Middle frontal gyrus (tissue), 1 donor: ENCODE results near the gene NOS1.

Source experiments
- DNase-seq: peaks from one replicate; pipeline ENCODE4 v3.0.0-alpha.2; 2015; ENCODE audit warnings: low spot score; ENCODE audit errors: extremely low spot score

Gene NOS1

GRCh38 chr12:117331691-117332090 lies 29.7 kb downstream of the NOS1 start:
- no peak for DNase-seq

DNA sequence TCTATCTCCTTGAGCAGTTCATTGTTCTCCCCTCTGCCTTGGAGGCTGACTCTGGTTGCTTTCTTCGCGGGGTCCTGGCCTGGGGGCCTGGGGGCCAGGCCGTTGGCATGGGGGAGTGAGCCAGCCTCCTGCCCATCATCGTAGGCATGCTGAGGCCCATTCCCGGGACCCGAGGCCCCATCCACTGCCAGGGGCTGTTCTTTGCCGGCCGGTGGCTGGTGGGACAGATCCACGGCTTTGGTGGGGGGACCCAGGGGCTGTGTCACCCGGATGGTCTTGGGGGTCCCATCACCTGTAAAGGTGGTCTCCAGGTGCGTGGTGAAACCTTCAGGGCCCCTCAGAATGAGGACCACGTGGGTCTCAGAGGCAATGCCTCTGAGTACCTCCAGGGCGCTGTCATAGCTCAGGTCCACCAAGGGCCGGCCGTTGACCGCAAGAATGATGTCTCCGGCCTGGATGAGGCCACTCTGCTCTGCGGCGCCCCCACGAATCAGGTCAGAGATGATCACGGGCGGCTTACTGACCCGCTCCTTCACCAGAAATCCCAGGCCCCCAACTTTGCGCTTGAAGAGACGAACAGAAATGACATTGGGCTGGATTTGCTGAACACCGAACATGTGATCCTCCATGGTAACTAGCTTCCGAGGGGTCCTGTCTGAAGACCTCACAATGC lies 30.8 kb downstream of the NOS1 start:
- no peak for DNase-seq

DNA sequence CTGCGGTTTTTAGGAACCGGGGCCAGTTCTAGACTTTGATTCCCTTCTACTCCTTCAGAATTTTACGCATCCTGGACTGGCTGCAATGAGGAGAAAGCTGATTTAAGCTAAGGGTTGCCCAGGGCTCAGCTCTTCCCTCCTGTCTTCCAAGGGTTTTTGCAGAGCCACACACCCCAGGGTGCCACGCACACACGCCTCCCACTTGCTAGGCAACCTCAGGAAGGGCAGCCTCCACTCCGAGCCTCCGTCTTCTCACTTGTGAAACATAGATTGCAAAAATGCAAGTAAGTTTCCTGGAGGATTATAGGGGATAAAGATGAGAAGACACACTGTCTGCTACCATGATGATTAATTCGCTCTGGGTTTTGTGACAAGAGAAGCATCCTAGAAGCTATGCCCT lies 31.7 kb downstream of the NOS1 start:
- no peak for DNase-seq

GRCh38 chr12:117328556-117329100 lies 32.8 kb downstream of the NOS1 start:
- no peak for DNase-seq

- no peak for DNase-seq
Observed at GRCh38 chr12:117322428-117322827, 39.0 kb downstream of the NOS1 start.

- no peak for DNase-seq
Observed at GRCh38 chr12:117321572-117321971, 39.9 kb downstream of the NOS1 start.

- no peak for DNase-seq
Observed at GRCh38 chr12:117318591-117318990, 42.8 kb downstream of the NOS1 start.

GRCh38 chr12:117316336-117316735 lies 45.1 kb downstream of the NOS1 start:
- no peak for DNase-seq

GRCh38 chr12:117313926-117314325 lies 47.5 kb downstream of the NOS1 start:
- DNase-seq: no peak

- DNase-seq: no peak
Observed at GRCh38 chr12:117312770-117313169, 48.7 kb downstream of the NOS1 start.

DNA sequence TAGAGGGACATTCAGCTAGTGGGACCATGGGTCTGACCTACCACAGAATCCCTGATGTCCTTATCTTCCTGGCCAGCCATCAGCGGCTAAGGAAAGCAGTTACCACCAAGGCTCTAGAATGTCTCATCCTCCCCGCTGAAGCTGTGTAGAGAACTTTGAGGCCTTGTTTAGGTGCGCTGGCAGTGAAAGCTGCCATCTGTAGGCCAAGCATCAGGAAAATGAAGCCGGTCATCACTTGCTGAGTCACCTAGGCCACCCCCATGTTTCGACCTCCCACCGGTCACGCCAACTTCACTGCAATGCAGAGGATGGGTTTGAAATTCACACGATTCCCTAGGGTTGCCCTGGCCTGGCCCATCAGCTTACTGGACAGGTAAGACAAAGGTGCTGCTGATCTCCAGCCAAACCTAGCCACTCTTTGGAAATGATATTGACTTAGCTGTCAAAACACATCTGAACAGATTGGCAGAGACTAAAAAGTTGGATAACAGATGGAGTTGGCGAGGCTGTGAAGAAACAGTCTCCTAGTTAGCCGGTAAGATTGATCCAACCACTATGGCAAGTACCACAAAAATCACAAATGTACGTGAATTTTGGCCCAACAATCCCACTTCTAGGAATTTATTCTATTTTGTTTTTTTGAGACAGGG lies 52.0 kb downstream of the NOS1 start:
- no peak for DNase-seq

- no peak for DNase-seq
Observed at GRCh38 chr12:117300174-117300573, 61.3 kb downstream of the NOS1 start.

- DNase-seq: no peak
Observed at GRCh38 chr12:117298648-117299225, 62.7 kb downstream of the NOS1 start.

DNA sequence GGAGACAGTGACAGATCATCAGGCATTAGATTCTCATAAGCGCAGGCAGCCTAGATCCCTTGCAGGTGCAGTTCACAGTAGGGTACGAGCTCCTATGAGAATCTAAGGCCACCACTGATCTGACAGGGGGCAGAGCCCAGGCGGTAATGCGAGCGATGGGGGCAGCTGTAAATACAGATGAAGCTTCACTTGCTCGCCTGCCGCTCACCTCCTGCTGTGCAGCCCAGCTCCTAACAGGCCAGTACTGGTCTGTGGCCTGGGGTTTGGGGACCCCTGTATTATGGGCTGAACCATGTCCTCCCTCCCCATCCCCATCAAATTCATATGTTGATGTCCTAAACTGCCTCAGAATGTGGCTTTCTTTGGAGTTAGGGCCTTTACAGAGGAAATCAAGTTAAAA lies 63.2 kb downstream of the NOS1 start:
- no peak for DNase-seq

GRCh38 chr12:117294189-117294603 lies 67.2 kb downstream of the NOS1 start:
- no peak for DNase-seq

- no peak for DNase-seq
Observed at GRCh38 chr12:117293510-117293909, 67.9 kb downstream of the NOS1 start.

- no peak for DNase-seq
Observed at GRCh38 chr12:117292688-117293087, 68.7 kb downstream of the NOS1 start.

DNA sequence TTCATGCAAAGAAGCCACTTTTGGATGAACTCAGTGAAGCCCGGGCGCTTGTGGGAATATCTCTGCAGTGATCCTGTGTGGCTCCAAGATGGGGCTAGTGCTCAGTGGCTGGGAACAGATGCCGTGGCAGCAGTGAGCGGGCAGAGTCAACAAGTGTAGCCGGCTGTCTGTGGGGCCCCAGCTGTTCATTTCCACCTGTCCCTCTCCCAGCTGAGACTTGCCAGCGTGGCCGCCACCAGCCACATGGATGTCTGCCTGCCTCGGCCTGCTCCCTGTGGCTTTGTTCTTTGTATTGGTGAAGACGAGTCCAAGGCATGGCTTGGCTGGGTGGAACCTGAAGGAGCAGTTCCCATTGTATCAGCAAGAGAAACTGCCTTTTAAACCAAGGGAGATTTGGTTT lies 77.3 kb downstream of the NOS1 start:
- DNase-seq: no peak

- no peak for DNase-seq
Observed at GRCh38 chr12:117282490-117282889, 78.9 kb downstream of the NOS1 start.

GRCh38 chr12:117280019-117280680 lies 81.3 kb downstream of the NOS1 start:
- no peak for DNase-seq

DNA sequence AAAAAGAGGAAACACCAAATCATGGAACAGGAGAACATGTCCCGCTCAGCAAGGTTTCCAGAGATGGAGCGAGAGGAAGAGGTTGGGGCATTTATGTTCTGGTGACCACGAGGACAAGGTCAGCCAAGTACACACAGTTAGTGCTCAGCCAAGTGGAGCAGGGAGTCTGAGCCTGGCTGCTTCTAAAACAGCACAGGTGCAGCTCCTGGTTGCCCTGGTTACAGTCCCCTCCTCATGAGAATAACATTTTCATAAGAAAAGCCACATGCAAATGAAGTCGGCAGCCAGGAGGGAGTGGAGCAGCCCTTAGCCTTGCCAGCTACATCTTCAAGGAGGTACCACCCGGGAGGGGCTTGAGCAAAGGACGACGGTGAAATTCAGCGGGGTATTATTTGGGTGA lies 81.8 kb downstream of the NOS1 start:
- DNase-seq: no peak

DNA sequence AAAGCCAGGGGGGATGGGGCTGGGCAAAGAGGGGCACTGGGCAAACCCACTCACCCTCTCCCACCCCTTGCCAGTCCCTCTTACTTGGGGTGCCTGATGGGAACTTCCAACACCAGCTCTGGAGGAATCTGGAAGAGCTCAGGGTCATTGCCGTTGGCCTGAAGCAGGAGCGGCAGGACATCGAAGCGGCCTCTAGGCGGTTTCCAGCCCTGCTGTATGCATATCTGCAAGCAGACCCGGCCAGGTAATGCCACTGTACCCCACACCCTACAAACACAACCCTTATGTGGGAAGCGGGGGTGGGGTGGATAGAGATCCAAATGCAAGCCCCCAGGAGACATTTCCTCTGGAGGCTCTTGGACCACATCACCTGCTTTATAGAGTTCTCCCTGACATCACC lies 83.6 kb downstream of the NOS1 start:
- DNase-seq: no peak
